Measurements from ENCODE around the gene EIPR1.

The EIPR1 gene

GRCh38 chr2:3238951-3239841, 138.4 kb downstream of the EIPR1 start:
- peak; percentile 29 for DNase-seq

- no peak for DNase-seq
These were observed 141.1 kb downstream of the EIPR1 start for GRCh38 chr2:3236300-3237045.

- DNase-seq = no peak
These were observed 143.7 kb downstream of the EIPR1 start for GRCh38 chr2:3233877-3234276.

- no peak for DNase-seq
These were observed 148.4 kb downstream of the EIPR1 start for GRCh38 chr2:3229221-3229620.

GRCh38 chr2:3224681-3225080, 152.9 kb downstream of the EIPR1 start:
- no peak for DNase-seq

GRCh38 chr2:3223080-3223923, 154.3 kb downstream of the EIPR1 start:
- DNase-seq = peak; percentile 95

GRCh38 chr2:3222636-3223035, 155.0 kb downstream of the EIPR1 start:
- peak; percentile 80 for DNase-seq

GRCh38 chr2:3219536-3219935, 158.1 kb downstream of the EIPR1 start:
- no peak for DNase-seq

GRCh38 chr2:3217646-3218045, 160.0 kb downstream of the EIPR1 start:
- DNase-seq = no peak

GRCh38 chr2:3216841-3217495, 160.7 kb downstream of the EIPR1 start:
- DNase-seq = no peak

GRCh38 chr2:3214806-3215404, 162.7 kb downstream of the EIPR1 start:
- no peak for DNase-seq

- no peak for DNase-seq
These were observed 163.6 kb downstream of the EIPR1 start for GRCh38 chr2:3214065-3214464.

GRCh38 chr2:3212984-3213383, 164.6 kb downstream of the EIPR1 start:
- DNase-seq = no peak

- no peak for DNase-seq
These were observed 165.6 kb downstream of the EIPR1 start for GRCh38 chr2:3212061-3212362.

- no peak for DNase-seq
These were observed 166.2 kb downstream of the EIPR1 start for GRCh38 chr2:3211256-3212060.

GRCh38 chr2:3210257-3210656, 167.4 kb downstream of the EIPR1 start:
- no peak for DNase-seq

GRCh38 chr2:3209258-3209657, 168.4 kb downstream of the EIPR1 start:
- DNase-seq = no peak

- DNase-seq = no peak
These were observed 169.0 kb downstream of the EIPR1 start for GRCh38 chr2:3208591-3208990.

- no peak for DNase-seq
These were observed 169.4 kb downstream of the EIPR1 start for GRCh38 chr2:3208179-3208578.

GRCh38 chr2:3207091-3207491, 170.5 kb downstream of the EIPR1 start:
- no peak for DNase-seq

- no peak for DNase-seq
These were observed 171.8 kb downstream of the EIPR1 start for GRCh38 chr2:3205845-3206244.

Data from stimulated activated CD4-positive, alpha-beta T cell treated with anti-CD3 and anti-CD28 coated beads, Interleukin-4, amount 100 ng/mL, for 24 hours (primary cell).